ENCODE results near the gene EYA2.

The EYA2 gene

DNA sequence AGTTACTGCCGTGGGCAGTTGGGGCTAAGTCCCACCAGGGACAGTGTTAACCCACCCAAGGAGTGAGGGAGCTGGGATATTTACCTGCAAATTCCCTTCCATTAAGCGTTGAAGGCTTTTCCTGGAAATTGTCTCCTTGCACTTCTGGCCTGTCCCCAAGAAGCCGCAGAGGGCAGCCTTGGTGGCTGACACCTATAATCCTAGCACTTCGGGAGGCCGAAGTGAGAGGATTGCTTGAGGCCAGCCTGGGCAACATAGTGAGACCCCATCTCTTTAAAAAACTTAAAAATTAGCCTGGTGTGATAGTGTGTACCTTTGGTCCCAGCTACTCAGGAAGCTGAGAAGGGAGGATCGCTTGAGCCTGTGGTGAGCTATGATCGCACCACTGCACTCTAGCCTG, 204.4 kb downstream of the EYA2 start:
- H3K27me3 ChIP-seq (ENCODE audit: insufficient read depth, insufficient read length) = no peaks in the 10 kb centered on the region
- no peaks in the 10 kb centered on the region for H3K36me3 ChIP-seq (ENCODE audit: insufficient read depth, insufficient read length, low read length)
- no peak for TF ChIP-seq ZNF274 (IDR thresholded peaks at IDR 0.05; ENCODE audit: low read depth, low read length)
- TF ChIP-seq YY1 (IDR thresholded peaks at IDR 0.05; ENCODE audit: insufficient read depth, insufficient read length) = no peak
- no peak for TF ChIP-seq SUZ12 (IDR thresholded peaks at IDR 0.05; ENCODE audit: extremely low read depth, insufficient read depth, insufficient read length)
- H3K4me3 ChIP-seq (ENCODE audit: insufficient read length, low read depth) = no peak overlapping the region
- no peak for DNase-seq (ENCODE audit: low read depth, low spot score)
- peaks cover 21% of the 10 kb centered on the region for H3K9me3 ChIP-seq (ENCODE audit: insufficient read depth, low read length)
- H3K9ac ChIP-seq (ENCODE audit: insufficient read length, low read depth) = no peak overlapping the region
- no peaks in the 10 kb centered on the region for H3K4me1 ChIP-seq (ENCODE audit: insufficient read depth, insufficient read length)

DNA sequence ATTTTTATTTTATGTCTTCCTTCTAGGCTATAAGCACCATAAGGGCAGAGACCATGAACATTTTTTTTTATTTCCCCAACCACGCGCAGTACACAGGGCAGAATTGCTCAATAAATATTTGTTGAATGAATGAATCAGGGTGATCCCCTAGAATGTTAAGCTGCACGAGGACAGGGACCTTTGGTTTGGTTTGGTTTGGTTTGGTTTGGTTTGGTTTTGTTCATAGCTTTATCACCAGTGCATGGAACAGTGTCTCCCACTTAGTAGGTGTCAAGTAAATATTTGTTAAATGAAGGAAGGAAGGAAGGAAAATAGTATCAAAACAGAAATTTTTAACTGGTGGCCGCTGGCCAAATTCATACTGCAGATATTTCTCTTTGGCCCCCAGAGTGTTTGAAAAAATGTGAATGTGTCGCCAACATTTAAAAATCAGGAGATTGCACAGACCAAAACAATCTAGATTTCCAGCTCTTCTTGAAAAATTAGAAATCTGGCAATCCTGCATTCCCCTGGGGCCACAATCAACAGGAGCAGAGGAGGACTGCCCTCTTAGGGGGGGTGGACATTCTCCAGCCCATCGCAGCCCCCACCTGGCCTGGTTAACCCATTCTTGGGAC, 205.3 kb downstream of the EYA2 start:
- Histone ChIP-seq H3K4me3 (ENCODE audit: insufficient read length, low read depth) (no peak overlapping the region), H3K36me3 (ENCODE audit: insufficient read depth, insufficient read length, low read length) (no peaks in the 10 kb centered on the region), H3K9me3 (ENCODE audit: insufficient read depth, low read length) (peaks cover 21% of the 10 kb centered on the region), H3K4me1 (ENCODE audit: insufficient read depth, insufficient read length) (no peaks in the 10 kb centered on the region), H3K27me3 (ENCODE audit: insufficient read depth, insufficient read length) (no peaks in the 10 kb centered on the region), H3K9ac (ENCODE audit: insufficient read length, low read depth) (no peak overlapping the region)
- no peak for DNase-seq (ENCODE audit: low read depth, low spot score)
- TF ChIP-seq ZNF274 (IDR thresholded peaks at IDR 0.05; ENCODE audit: low read depth, low read length) (no peak), SUZ12 (IDR thresholded peaks at IDR 0.05; ENCODE audit: extremely low read depth, insufficient read depth, insufficient read length) (no peak), YY1 (IDR thresholded peaks at IDR 0.05; ENCODE audit: insufficient read depth, insufficient read length) (no peak)

- Histone ChIP-seq H3K4me3 (ENCODE audit: insufficient read length, low read depth) (no peak overlapping the region), H3K27me3 (ENCODE audit: insufficient read depth, insufficient read length) (no peaks in the 10 kb centered on the region), H3K9ac (ENCODE audit: insufficient read length, low read depth) (no peak overlapping the region), H3K4me1 (ENCODE audit: insufficient read depth, insufficient read length) (no peaks in the 10 kb centered on the region), H3K9me3 (ENCODE audit: insufficient read depth, low read length) (peaks cover 16% of the 10 kb centered on the region), H3K36me3 (ENCODE audit: insufficient read depth, insufficient read length, low read length) (no peaks in the 10 kb centered on the region)
- TF ChIP-seq YY1 (IDR thresholded peaks at IDR 0.05; ENCODE audit: insufficient read depth, insufficient read length) = no peak
- TF ChIP-seq SUZ12 (IDR thresholded peaks at IDR 0.05; ENCODE audit: extremely low read depth, insufficient read depth, insufficient read length) = no peak
- no peak for TF ChIP-seq ZNF274 (IDR thresholded peaks at IDR 0.05; ENCODE audit: low read depth, low read length)
- peak; percentile 48 for DNase-seq (ENCODE audit: low read depth, low spot score)
Measured at GRCh38 chr20:47102629-47103028, 208.0 kb downstream of the EYA2 start.

DNA sequence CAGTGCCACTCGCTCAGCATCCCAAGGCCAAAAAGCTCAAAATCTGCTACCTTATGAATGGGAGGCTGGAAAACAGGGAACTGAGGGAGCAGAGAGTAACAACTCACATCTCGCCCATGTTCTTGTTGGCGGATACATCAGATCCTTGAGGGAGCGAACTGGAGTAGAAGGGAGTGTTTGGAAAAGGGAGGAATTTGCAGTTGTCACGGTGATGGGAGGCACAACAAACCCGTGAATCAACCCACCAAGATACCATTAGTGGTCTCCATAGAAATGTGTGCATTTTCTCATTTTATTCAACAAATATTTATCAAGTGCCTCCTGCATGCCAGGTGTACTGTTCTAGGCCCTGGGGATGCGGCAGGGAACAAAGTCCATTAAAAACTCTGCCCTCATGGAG, 212.1 kb downstream of the EYA2 start:
- Histone ChIP-seq H3K9ac (ENCODE audit: insufficient read length, low read depth) (no peak overlapping the region), H3K27me3 (ENCODE audit: insufficient read depth, insufficient read length) (no peaks in the 10 kb centered on the region), H3K9me3 (ENCODE audit: insufficient read depth, low read length) (peaks cover 22% of the 10 kb centered on the region; the same call in 1 of the 2 replicates), H3K4me3 (ENCODE audit: insufficient read length, low read depth) (no peak overlapping the region), H3K4me1 (ENCODE audit: insufficient read depth, insufficient read length) (no peaks in the 10 kb centered on the region), H3K36me3 (ENCODE audit: insufficient read depth, insufficient read length, low read length) (no peaks in the 10 kb centered on the region)
- TF ChIP-seq SUZ12 (IDR thresholded peaks at IDR 0.05; ENCODE audit: extremely low read depth, insufficient read depth, insufficient read length) (no peak), YY1 (IDR thresholded peaks at IDR 0.05; ENCODE audit: insufficient read depth, insufficient read length) (no peak), ZNF274 (IDR thresholded peaks at IDR 0.05; ENCODE audit: low read depth, low read length) (no peak)
- DNase-seq (ENCODE audit: low read depth, low spot score) = no peak

- peaks cover 7% of the 10 kb centered on the region for H3K4me1 ChIP-seq (ENCODE audit: insufficient read depth, insufficient read length)
- no peak overlapping the region for H3K4me3 ChIP-seq (ENCODE audit: insufficient read length, low read depth)
- TF ChIP-seq SUZ12 (IDR thresholded peaks at IDR 0.05; ENCODE audit: extremely low read depth, insufficient read depth, insufficient read length) (no peak), ZNF274 (IDR thresholded peaks at IDR 0.05; ENCODE audit: low read depth, low read length) (no peak), YY1 (IDR thresholded peaks at IDR 0.05; ENCODE audit: insufficient read depth, insufficient read length) (no peak)
- no peak overlapping the region for H3K9ac ChIP-seq (ENCODE audit: insufficient read length, low read depth)
- H3K9me3 ChIP-seq (ENCODE audit: insufficient read depth, low read length) = peaks cover 19% of the 10 kb centered on the region; the same call in 1 of the 2 replicates
- H3K36me3 ChIP-seq (ENCODE audit: insufficient read depth, insufficient read length, low read length) = no peaks in the 10 kb centered on the region
- no peaks in the 10 kb centered on the region for H3K27me3 ChIP-seq (ENCODE audit: insufficient read depth, insufficient read length)
- no peak for DNase-seq (ENCODE audit: low read depth, low spot score)
Measured at GRCh38 chr20:47108994-47109393, 214.4 kb downstream of the EYA2 start.

- H3K9me3 ChIP-seq (ENCODE audit: insufficient read depth, low read length) = peaks cover 19% of the 10 kb centered on the region; the same call in 1 of the 2 replicates
- no peaks in the 10 kb centered on the region for H3K27me3 ChIP-seq (ENCODE audit: insufficient read depth, insufficient read length)
- H3K9ac ChIP-seq (ENCODE audit: insufficient read length, low read depth) = no peak overlapping the region
- DNase-seq (ENCODE audit: low read depth, low spot score) = no peak
- H3K4me1 ChIP-seq (ENCODE audit: insufficient read depth, insufficient read length) = peaks cover 7% of the 10 kb centered on the region
- TF ChIP-seq YY1 (IDR thresholded peaks at IDR 0.05; ENCODE audit: insufficient read depth, insufficient read length) = no peak
- TF ChIP-seq SUZ12 (IDR thresholded peaks at IDR 0.05; ENCODE audit: extremely low read depth, insufficient read depth, insufficient read length) = no peak
- no peak for TF ChIP-seq ZNF274 (IDR thresholded peaks at IDR 0.05; ENCODE audit: low read depth, low read length)
- no peak overlapping the region for H3K4me3 ChIP-seq (ENCODE audit: insufficient read length, low read depth)
- H3K36me3 ChIP-seq (ENCODE audit: insufficient read depth, insufficient read length, low read length) = no peaks in the 10 kb centered on the region
Measured at GRCh38 chr20:47110819-47111218, 216.2 kb downstream of the EYA2 start.

DNA sequence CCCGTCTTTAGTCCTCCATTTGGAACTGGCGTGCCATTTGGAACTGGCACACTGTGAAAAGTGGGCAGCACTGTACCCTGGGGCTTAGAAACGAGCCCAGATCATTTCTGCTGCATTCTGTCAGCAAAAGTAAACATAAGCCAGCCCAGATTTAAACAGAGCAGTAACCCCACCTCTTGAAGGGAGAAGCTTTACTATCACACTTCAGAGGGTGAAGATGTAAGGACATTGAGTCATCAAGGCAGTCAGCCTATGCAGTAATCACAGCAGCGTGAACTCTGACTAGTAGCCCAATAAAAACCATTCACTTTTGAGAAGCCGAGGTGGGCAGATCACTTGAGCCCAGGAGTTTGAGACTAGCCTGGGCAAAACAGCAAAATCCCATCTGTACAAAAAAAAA, 216.9 kb downstream of the EYA2 start:
- no peak for DNase-seq (ENCODE audit: low read depth, low spot score)
- no peak overlapping the region for H3K4me3 ChIP-seq (ENCODE audit: insufficient read length, low read depth)
- no peaks in the 10 kb centered on the region for H3K36me3 ChIP-seq (ENCODE audit: insufficient read depth, insufficient read length, low read length)

More for the DNA sequence above, 216.9 kb downstream of the EYA2 start:
- Histone ChIP-seq H3K4me1 (ENCODE audit: insufficient read depth, insufficient read length) (peaks cover 7% of the 10 kb centered on the region), H3K9ac (ENCODE audit: insufficient read length, low read depth) (no peak overlapping the region), H3K27me3 (ENCODE audit: insufficient read depth, insufficient read length) (no peaks in the 10 kb centered on the region), H3K9me3 (ENCODE audit: insufficient read depth, low read length) (peaks cover 19% of the 10 kb centered on the region; the same call in 1 of the 2 replicates)
- TF ChIP-seq YY1 (IDR thresholded peaks at IDR 0.05; ENCODE audit: insufficient read depth, insufficient read length) (no peak), ZNF274 (IDR thresholded peaks at IDR 0.05; ENCODE audit: low read depth, low read length) (no peak), SUZ12 (IDR thresholded peaks at IDR 0.05; ENCODE audit: extremely low read depth, insufficient read depth, insufficient read length) (no peak)
